PC-9 (cell line): ENCODE measurements around the gene CILP2.

ENCODE experiments used
- EZH2 ChIP-seq: fragments of 200-600 bp; sonication (generic); IDR thresholded peaks from 2 replicates; pipeline ENCODE4 v1.8.0; 2017; ENCODE audit warnings: antibody characterized with exemption, low read depth
- TF ChIP-seq, protein P1 (sequence below): fragments of 200-600 bp; sonication (generic); conservative IDR thresholded peaks from 2 replicates; pipeline ENCODE4 v1.6.1; 2017; ENCODE audit warnings: mixed run types, antibody characterized with exemption, mild to moderate bottlenecking, moderate library complexity

DNA sequence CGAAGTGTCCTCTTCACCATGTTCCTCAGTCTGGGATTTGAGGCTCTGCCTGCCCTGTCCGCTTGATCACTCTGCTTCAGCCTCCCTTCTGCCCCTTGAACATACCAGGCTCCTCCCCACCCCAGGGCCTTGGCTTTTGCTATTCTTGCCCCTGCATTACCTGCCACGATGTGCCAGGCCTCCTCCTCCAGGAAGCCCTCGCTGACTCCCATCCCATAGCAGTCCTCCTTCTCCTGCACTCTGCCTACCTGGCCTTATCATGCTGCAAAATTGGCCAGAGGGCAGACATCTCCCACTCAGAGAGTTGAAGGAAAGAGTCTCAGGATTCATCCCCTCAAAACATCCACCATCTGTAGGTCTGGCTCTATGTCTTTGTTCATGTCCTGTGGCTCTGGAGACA lies 7.2 kb upstream of the CILP2 start:
- TF ChIP-seq, protein P1, sequence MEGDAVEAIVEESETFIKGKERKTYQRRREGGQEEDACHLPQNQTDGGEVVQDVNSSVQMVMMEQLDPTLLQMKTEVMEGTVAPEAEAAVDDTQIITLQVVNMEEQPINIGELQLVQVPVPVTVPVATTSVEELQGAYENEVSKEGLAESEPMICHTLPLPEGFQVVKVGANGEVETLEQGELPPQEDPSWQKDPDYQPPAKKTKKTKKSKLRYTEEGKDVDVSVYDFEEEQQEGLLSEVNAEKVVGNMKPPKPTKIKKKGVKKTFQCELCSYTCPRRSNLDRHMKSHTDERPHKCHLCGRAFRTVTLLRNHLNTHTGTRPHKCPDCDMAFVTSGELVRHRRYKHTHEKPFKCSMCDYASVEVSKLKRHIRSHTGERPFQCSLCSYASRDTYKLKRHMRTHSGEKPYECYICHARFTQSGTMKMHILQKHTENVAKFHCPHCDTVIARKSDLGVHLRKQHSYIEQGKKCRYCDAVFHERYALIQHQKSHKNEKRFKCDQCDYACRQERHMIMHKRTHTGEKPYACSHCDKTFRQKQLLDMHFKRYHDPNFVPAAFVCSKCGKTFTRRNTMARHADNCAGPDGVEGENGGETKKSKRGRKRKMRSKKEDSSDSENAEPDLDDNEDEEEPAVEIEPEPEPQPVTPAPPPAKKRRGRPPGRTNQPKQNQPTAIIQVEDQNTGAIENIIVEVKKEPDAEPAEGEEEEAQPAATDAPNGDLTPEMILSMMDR = no peak
- no peak for TF ChIP-seq EZH2
